HG02678 (cell line): ENCODE measurements around the gene SLC6A12.

Source experiments
- ATAC-seq: cut with Tn5 transposase; IDR thresholded peaks from one replicate; pipeline ENCODE4 v1.9.1; 2021; ENCODE audit warnings: mild to moderate bottlenecking, moderate library complexity; ENCODE audit not compliant: unreplicated experiment

Gene SLC6A12

GRCh38 chr12:214003-214741, at the start of gene SLC6A12:
SLC6A12 (minus strand) TSS chr12:214157; CDS start chr12:209986, 4,171 bp downstream.
- no peak for ATAC-seq

DNA sequence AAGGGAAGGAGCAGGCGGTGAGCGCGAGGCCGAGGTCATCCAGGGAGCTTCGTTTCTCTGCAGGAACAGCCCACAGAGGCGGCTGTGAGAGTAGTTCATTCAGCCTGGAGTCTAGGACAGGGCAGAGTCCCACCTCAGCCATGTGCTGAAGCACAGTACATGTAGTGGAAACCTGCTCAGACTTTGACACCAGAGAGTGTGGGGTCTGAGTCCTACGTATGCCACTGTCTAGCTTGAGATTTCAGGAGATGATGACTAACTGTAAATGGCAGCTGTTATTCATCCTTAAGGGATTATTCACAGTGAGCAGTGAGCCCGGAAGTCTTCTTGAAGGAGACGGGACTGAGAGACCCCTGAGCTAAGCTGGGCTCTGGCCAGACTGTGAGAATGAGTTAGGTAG, 49.6 kb upstream of the SLC6A12 start:
- ATAC-seq, result no peak

DNA sequence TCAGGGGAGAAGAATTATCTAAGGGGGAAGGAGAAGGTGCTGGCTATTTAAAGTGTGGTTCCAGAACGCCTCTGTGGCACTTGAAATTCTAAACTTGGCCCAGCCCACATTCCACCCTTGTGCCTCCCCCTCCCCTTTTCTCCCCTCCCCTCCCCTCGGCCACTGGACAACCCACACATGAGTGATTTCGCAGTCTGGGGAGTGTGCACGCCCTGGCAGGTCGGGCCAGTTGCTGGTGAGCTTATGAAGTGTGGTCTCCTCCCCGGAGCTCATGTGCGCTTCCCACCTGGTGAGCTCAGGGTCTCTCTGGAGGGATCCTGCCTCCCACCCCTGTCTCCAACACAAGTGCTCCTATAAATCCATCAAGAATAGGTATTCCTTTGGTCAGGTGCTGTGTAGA, 48.9 kb upstream of the SLC6A12 start, which contains the start of gene SLC6A13:
Gene SLC6A13, minus strand, starts transcription at position 20 of the 400 bp plus-strand sequence. CDS start 2,784 bp downstream, outside the sequence.
- no peak for ATAC-seq

- no peak for ATAC-seq
These were observed 48.2 kb upstream of the SLC6A12 start for GRCh38 chr12:262113-262512.

- ATAC-seq, result no peak
These were observed 43.8 kb upstream of the SLC6A12 start for GRCh38 chr12:257521-258321.

DNA sequence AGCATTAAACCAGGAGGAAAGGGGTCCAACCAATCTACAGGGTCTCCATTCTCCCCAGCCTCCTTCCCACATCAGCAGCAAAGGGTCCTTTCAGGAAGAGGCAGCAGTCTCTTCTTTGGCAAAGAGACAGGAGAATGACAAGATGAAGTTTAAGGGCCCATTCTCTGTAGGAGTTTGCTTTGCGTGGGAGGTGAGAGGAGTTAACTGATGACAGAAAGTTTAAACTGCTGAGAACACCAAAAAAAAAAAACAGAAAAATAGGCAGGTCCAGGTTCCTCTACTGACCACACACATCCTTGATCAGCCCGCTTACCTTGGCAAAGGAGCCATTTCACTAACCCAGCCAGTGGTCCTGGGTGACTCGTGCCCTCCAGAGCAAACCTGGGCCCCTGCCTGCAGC, 43.0 kb upstream of the SLC6A12 start:
- ATAC-seq, result no peak

DNA sequence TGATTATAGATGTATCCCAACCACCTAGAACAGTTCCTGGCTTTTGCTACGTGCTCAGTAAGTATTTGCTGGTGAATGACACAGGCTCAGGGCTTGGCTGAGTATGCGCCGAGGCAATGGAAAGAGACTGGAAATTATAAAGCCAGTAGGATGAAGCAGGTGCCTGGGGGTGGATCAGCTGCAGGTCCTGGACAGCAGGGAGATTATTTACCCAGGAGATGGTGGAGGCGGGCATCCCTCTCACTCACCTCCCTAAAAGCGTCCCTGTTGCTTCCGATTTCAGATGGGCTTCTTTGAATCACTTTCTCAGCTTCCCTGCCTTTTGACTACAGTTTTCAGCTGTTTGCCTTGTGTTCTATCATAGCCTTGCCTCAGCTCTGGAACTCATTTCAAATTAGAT, 42.3 kb upstream of the SLC6A12 start:
- no peak for ATAC-seq

- ATAC-seq, result no peak
These were observed 41.0 kb upstream of the SLC6A12 start for GRCh38 chr12:254912-255311.

DNA sequence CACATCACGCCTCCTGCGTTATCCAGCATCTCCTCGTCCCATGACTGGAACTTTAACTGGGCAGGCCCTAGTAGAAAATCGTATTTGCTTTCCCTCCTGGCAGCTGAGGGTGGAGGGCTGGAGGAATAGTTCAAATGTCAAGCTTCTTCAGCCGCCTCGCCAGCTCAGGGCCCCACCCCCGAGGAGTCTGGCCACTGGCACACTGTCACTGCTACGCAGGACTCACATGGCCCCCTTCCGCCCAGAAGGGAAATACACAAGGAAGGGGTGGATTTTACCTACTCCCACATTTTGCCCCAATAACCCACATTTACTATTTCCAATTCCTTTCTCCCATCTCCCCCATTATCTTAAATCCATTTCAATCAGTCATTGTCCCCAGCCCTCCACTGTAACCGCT, 40.1 kb upstream of the SLC6A12 start:
- no peak for ATAC-seq

DNA sequence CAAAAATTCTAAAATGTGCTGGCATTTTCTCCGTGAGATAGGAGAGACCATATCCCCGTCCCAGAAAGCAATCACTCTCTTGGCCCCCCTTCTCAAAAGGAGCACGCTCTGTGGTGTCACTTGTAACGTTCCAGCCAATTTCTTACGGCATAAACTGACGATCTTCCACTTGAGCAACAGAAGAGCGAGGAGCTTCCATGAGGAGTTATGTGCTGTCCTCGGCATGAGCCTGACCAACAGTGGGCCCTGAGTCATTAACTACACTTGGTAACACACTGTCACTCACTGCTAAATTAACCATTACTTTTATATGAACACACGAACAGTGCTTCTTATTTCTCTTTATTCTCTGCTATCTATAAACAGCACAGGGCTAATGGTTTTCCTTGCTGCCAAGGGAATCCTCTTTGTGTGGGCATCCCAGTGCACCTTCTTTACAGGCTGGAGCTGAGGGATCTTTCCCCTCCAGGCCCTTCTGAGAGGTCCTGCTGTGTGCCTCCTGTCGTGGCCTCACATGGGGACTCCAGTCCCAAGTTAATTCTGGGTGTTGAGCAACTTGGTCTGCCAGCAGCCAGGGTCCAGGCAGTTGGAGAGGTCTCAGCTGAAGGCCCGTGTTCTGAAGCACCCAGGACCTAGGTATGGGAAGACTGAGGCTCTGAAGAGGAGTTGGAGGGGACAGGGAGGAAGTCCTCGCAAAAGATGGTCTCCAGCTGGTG, 39.3 kb upstream of the SLC6A12 start:
- ATAC-seq, result no peak

GRCh38 chr12:252636-253035, 38.7 kb upstream of the SLC6A12 start:
- no peak for ATAC-seq

DNA sequence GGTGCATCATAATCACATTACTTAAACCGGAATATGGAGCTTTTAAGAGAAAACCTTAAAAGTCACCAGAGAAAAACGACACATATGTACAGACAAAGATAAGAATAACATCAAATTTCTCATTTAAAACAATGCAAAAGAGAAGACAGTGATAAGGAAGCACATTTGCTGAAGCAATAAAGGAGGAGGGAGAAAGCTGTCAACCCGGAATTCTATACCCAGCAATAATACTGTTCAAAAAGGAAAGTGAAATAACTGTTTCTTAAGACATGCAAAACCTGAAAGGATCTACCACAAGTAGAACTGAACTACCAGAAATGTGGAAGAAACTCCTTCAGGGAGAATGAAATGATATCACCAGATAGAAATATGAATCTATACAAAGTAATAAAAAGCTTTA, 33.3 kb upstream of the SLC6A12 start:
- ATAC-seq, result no peak

GRCh38 chr12:243381-243780, 29.4 kb upstream of the SLC6A12 start:
- no peak for ATAC-seq

DNA sequence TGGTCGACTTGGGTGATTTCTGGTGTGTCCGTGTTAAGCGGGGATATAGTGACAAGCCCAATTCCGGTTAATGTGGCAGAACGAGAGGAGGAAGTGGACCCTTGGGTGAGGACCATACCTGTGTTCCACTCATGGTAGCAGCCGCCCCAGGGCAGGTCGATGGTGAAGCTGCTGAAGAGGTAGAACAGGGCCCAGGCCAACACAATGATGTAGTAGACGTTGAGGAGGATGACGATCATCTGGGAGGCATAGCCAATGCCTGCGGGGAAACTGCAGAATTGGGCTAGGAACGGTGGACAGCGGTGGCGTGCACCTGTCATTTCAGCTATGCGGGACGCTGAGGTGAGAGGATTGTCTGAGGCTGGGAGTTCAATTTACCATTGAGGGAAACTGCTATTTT, 28.5 kb upstream of the SLC6A12 start:
- ATAC-seq, result no peak

- no peak for ATAC-seq
These were observed 27.3 kb upstream of the SLC6A12 start for GRCh38 chr12:241266-241665.

DNA sequence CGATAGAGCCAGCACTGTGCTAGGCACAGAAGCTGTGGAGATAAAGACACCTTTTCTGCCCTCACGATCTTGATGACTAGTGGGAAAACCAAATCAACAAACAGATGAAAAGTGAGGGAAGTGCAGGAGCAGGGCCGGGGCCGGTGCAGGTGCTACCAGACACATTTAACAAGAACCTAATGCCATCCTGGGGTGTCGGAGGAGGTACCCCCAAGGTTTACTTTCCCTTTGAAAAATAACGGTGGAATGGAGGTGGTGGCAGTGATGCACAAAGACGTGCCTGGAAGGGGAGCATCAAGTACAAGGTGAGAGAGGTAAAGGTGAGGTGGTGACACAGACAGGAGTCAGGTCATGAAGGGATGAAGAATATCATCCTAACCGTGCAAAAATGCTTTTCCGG, 26.6 kb upstream of the SLC6A12 start:
- ATAC-seq, result no peak

DNA sequence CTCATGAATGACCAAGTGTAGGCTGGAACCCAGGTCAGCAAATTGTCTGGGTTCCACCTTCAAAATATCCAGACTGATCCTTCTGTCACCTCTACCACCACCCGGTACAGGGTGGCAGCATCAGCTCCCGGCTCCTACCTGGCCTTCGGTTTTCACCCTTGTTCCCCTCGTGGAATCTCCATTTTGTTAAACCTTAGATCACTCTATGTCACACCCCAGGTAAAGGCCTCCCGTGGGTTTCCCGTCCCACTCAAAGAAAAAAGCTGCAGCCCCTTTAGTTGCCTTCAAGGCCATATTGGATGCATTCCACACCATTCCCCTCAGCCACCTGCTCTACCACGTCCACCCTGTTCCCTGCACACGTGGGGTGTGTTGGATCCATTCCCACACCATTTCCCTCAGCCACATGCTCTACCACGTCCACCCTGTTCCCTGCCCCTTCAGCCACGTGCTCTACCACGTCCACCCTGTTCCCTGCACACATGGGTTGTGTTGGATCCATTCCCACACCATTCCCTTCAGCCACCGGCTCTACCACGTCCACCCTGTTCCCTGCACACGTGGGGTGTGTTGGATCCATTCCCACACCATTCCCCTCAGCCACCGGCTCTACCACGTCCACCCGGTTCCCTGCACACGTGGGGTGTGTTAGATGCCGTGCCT, 24.9 kb upstream of the SLC6A12 start:
- ATAC-seq, result no peak

GRCh38 chr12:238116-238515, 24.2 kb upstream of the SLC6A12 start:
- no peak for ATAC-seq

GRCh38 chr12:237026-237815, 23.3 kb upstream of the SLC6A12 start:
- no peak for ATAC-seq

DNA sequence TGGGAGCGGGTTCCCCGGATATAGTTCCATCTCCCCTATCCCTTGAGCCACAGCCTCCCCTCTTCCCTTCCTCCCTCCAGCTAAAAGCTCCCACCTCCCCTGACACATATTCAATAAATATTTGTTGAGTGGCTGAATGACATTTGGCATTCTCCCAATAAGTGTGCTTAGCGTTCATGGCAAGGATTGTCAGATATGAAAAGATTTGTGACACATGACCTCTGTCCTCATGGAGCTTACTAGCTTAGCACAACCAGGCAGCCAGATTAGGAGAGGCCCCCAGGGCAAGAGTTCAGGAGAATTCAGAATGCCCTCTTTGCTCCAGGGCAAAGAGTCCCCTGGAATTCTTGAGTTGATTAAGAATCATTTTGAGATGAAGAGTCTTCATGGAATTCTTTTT, 22.5 kb upstream of the SLC6A12 start:
- ATAC-seq, result no peak
